SK-N-SH (cell line): ENCODE results near the gene LRP5. TPM values are rescaled to one million over a fixed set of nuclear protein-coding genes. Genes with fewer than 3 reads are reported as not detected.

Source experiments
- CTCF ChIA-PET: fragments of 300-600, 350-600 bp; formaldehyde crosslinking; extraction: SDS; loops from one replicate; lab custom pipeline; 2021; lab: Yijun Ruan, JAX
- POLR2A ChIA-PET: fragments of 350-600 bp; sonication (Branson Sonifier 250); formaldehyde crosslinking; extraction: SDS; loops from one replicate; lab custom pipeline; 2020; ENCODE audit warnings: antibody characterized with exemption, inconsistent platforms; lab: Yijun Ruan, JAX
- DNase-seq: peaks from one replicate; pipeline ENCODE4 v3.0.0; 2012
- H2AFZ ChIP-seq: fragments of 200-600 bp; sonication (generic); 2 replicates; pipeline ENCODE4 v1.8.1; 2016; ENCODE audit warnings: antibody characterized with exemption, mild to moderate bottlenecking, low read depth
- H3F3A ChIP-seq: fragments of 200-600 bp; sonication (generic); replicated peaks from 2 replicates; pipeline ENCODE3; 2016; ENCODE audit warnings: antibody characterized with exemption, mild to moderate bottlenecking; ENCODE audit not compliant: insufficient read depth
- H3K27ac ChIP-seq, 2 experiments: fragments of 200-500 bp in 1 of 2; fragments of 200-600 bp in 1 of 2; sonication (Bioruptor generic) in 1 of 2; sonication (generic), shearing (Covaris generic) in 1 of 2; 2 replicates each; pipeline versions ENCODE4 v1.5.1 to v1.6.1; 2014 to 2016; ENCODE audit warnings: low read depth in 2 of 2, inconsistent platforms in 1 of 2, low read length in 1 of 2, mild to moderate bottlenecking in 1 of 2, mixed read lengths in 1 of 2
- H3K27me3 ChIP-seq: fragments of 200-600 bp; sonication (generic), shearing (Covaris generic); 2 replicates; pipeline ENCODE4 v1.6.1; 2016; ENCODE audit warnings: mixed run types; ENCODE audit not compliant: insufficient read depth
- H3K36me3 ChIP-seq, 2 experiments: fragments of 200-500 bp in 1 of 2; fragments of 200-600 bp in 1 of 2; sonication (Bioruptor generic) in 1 of 2; sonication (generic) in 1 of 2; replicated peaks in 1 of 2; 2 replicates each; pipeline versions ENCODE3 to v1.5.1; 2014 to 2016; ENCODE audit warnings: low read length in 1 of 2, mild to moderate bottlenecking in 1 of 2; ENCODE audit not compliant: insufficient read depth in 2 of 2, control insufficient read depth in 1 of 2
- H3K4me1 ChIP-seq, 2 experiments: fragments of 200-500 bp in 1 of 2; fragments of 200-600 bp in 1 of 2; sonication (Bioruptor generic) in 1 of 2; sonication (generic), shearing (Covaris generic) in 1 of 2; 2 replicates each; pipeline versions ENCODE4 v1.5.1 to v1.6.1; 2014 to 2016; ENCODE audit warnings: low read depth in 1 of 2, low read length in 1 of 2, mixed run types in 1 of 2; ENCODE audit not compliant: insufficient read depth in 2 of 2, control insufficient read depth in 1 of 2
- H3K4me2 ChIP-seq: fragments of 200-600 bp; sonication (generic), shearing (Covaris generic); 2 replicates; pipeline ENCODE4 v1.6.1; 2017; ENCODE audit warnings: mixed run types
- H3K4me3 ChIP-seq, 2 experiments: fragments of 200-500 bp in 1 of 2; fragments of 200-600 bp in 1 of 2; sonication (Bioruptor generic) in 1 of 2; sonication (generic), shearing (Covaris generic) in 1 of 2; 2 replicates each; pipeline versions ENCODE4 v1.5.1 to v1.8.1; 2014 to 2016; ENCODE audit warnings: low read depth in 2 of 2, inconsistent platforms in 1 of 2, low read length in 1 of 2, mild to moderate bottlenecking in 1 of 2, mixed read lengths in 1 of 2, moderate library complexity in 1 of 2
- H3K79me2 ChIP-seq: fragments of 200-600 bp; sonication (generic); 2 replicates; pipeline ENCODE4 v1.8.1; 2017; ENCODE audit warnings: mild to moderate bottlenecking; ENCODE audit not compliant: insufficient read depth
- H3K9ac ChIP-seq: fragments of 200-600 bp; sonication (generic); 2 replicates; pipeline ENCODE4 v1.6.1; 2017; ENCODE audit warnings: mixed run types
- H3K9me2 ChIP-seq: fragments of 200-600 bp; sonication (generic); 2 replicates; pipeline ENCODE4 v1.6.1; 2017; ENCODE audit warnings: mixed run types
- H3K9me3 ChIP-seq: fragments of 200-600 bp; sonication (generic); 2 replicates; pipeline ENCODE4 v1.6.1; 2017; ENCODE audit warnings: mixed run types, mild to moderate bottlenecking, moderate library complexity
- H4K20me1 ChIP-seq: fragments of 200-600 bp; sonication (generic); 2 replicates; pipeline ENCODE4 v1.6.1; 2017; ENCODE audit warnings: mild to moderate bottlenecking, mixed run types; ENCODE audit not compliant: insufficient read depth
- EP300 ChIP-seq, 2 experiments: IDR thresholded peaks; 2 replicates each; pipeline versions ENCODE4 v1.4.0 to v1.6.1; 2012; ENCODE audit warnings: borderline replicate concordance in 1 of 2, low read depth in 1 of 2, low read length in 1 of 2
- FOSL2 ChIP-seq: IDR thresholded peaks from 2 replicates; pipeline ENCODE4 v1.4.0; 2012; ENCODE audit warnings: low read depth, mild to moderate bottlenecking, moderate library complexity, borderline replicate concordance
- FOXM1 ChIP-seq: IDR thresholded peaks from 2 replicates; pipeline ENCODE4 v1.4.0; 2012; ENCODE audit warnings: low read depth, mild to moderate bottlenecking
- GABPA ChIP-seq: IDR thresholded peaks from 2 replicates; pipeline ENCODE4 v1.4.0; 2012; ENCODE audit warnings: low read depth, mild to moderate bottlenecking
- MEF2A ChIP-seq: IDR thresholded peaks from 2 replicates; pipeline ENCODE4 v1.4.0; 2012; ENCODE audit warnings: low read depth, borderline replicate concordance
- MXI1 ChIP-seq: IDR thresholded peaks from 2 replicates; pipeline ENCODE4 v1.6.1; 2012; ENCODE audit warnings: mild to moderate bottlenecking, low read depth, low read length, improper control_type of control experiment
- NRF1 ChIP-seq: IDR thresholded peaks from 2 replicates; pipeline ENCODE4 v1.6.1; 2012; ENCODE audit warnings: low read depth, mild to moderate bottlenecking, low read length
- RAD21 ChIP-seq: IDR thresholded peaks from 2 replicates; pipeline ENCODE4 v1.6.1; 2012; ENCODE audit warnings: mild to moderate bottlenecking, low read length
- RXRA ChIP-seq: IDR thresholded peaks from 2 replicates; pipeline ENCODE4 v1.4.0; 2012; ENCODE audit warnings: low read depth, mild to moderate bottlenecking, borderline replicate concordance
- SIN3A ChIP-seq: IDR thresholded peaks from 2 replicates; pipeline ENCODE4 v1.6.1; 2012; ENCODE audit warnings: low read depth, mild to moderate bottlenecking, low read length, moderate library complexity, borderline replicate concordance
- TAF1 ChIP-seq: IDR thresholded peaks from 2 replicates; pipeline ENCODE4 v1.6.1; 2012; ENCODE audit warnings: low read depth, mild to moderate bottlenecking, low read length, moderate library complexity, borderline replicate concordance
- WGBS: methylation state at CpG from one replicate; pipeline ENCODE4 v1.1.6; 2017; ENCODE audit warnings: low lambda C conversion rate; 5-methylcytosine and 5-hydroxymethylcytosine counted together
- polyA plus RNA-seq, 3 experiments: library from polyadenylated mRNA; depleted of rRNA; stranded (reverse); fragments of >200 nt; gene quantifications; 2 replicates each; pipeline ENCODE4 v1.2.3, GENCODE V29; 2012
- TF ChIP-seq, protein P1 (sequence below): IDR thresholded peaks from 2 replicates; pipeline ENCODE4 v1.4.0; 2012; ENCODE audit warnings: low read depth, borderline replicate concordance

The LRP5 gene
- polyA plus RNA-seq, 1 of the 3 experiments (the other 2 are of a cell fraction): 15.0 TPM

DNA sequence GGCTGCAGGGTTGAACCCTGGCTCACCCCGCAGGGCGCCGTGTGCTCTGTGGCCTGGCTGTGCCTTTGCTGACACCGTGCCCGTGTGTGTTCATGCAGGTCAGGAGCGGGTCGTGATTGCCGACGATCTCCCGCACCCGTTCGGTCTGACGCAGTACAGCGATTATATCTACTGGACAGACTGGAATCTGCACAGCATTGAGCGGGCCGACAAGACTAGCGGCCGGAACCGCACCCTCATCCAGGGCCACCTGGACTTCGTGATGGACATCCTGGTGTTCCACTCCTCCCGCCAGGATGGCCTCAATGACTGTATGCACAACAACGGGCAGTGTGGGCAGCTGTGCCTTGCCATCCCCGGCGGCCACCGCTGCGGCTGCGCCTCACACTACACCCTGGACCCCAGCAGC lies 101.2 kb downstream of the LRP5 start:
- no peak for TF ChIP-seq FOXM1
- TF ChIP-seq NRF1: no peak
- no peak for TF ChIP-seq TAF1
- no peak for TF ChIP-seq GABPA
- no peak for TF ChIP-seq MXI1
- TF ChIP-seq RAD21: no peak
- no peak for TF ChIP-seq SIN3A
- TF ChIP-seq MEF2A: no peak
- TF ChIP-seq FOSL2: no peak
- TF ChIP-seq, protein P1, sequence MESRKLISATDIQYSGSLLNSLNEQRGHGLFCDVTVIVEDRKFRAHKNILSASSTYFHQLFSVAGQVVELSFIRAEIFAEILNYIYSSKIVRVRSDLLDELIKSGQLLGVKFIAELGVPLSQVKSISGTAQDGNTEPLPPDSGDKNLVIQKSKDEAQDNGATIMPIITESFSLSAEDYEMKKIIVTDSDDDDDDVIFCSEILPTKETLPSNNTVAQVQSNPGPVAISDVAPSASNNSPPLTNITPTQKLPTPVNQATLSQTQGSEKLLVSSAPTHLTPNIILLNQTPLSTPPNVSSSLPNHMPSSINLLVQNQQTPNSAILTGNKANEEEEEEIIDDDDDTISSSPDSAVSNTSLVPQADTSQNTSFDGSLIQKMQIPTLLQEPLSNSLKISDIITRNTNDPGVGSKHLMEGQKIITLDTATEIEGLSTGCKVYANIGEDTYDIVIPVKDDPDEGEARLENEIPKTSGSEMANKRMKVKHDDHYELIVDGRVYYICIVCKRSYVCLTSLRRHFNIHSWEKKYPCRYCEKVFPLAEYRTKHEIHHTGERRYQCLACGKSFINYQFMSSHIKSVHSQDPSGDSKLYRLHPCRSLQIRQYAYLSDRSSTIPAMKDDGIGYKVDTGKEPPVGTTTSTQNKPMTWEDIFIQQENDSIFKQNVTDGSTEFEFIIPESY: no peak
- no peak for TF ChIP-seq EP300 (IDR thresholded peaks at IDR 0.05; ENCODE audit: borderline replicate concordance in 1 of 2, low read depth in 1 of 2, low read length in 1 of 2)
- H3K27me3 ChIP-seq: no peaks in the 10 kb centered on the region
- peaks cover 6 to 53% of the 10 kb centered on the region in 2 experiments for H3K36me3 ChIP-seq
- no peak overlapping the region for H3K4me2 ChIP-seq
- H4K20me1 ChIP-seq: no peaks in the 10 kb centered on the region
- no peaks in the 10 kb centered on the region for H3K79me2 ChIP-seq
- no peaks in the 10 kb centered on the region for H3K9me3 ChIP-seq
- POLR2A ChIA-PET: no interaction called here
- WGBS: 92% methylated on average over 17 of the region's 27 CpGs
- no peak overlapping the region for H2AFZ ChIP-seq
- no peaks in the 10 kb centered on the region for H3F3A ChIP-seq
- no peak overlapping the region for H3K9ac ChIP-seq
- no peaks in the 10 kb centered on the region for H3K9me2 ChIP-seq
- peak overlapping the region in 1 of 2 experiments; percentile 34; a peak in 1 of 4 replicates for H3K27ac ChIP-seq
- CTCF ChIA-PET: interaction anchor here (1.0 kb wide), 1 partner anchor 30 kb away, joined by 3 read pairs; no protein-coding TSS in a partner anchor
- DNase-seq: no peak
- H3K4me1 ChIP-seq: peaks cover 0 to 12% of the 10 kb centered on the region in 2 experiments; a peak in 1 of 4 replicates
- no peak overlapping the region for H3K4me3 ChIP-seq

GRCh38 chr11:68414496-68415221 lies 102.3 kb downstream of the LRP5 start:
- Histone ChIP-seq H3K4me3 (no peak overlapping the region), H3K79me2 (no peaks in the 10 kb centered on the region), H4K20me1 (no peaks in the 10 kb centered on the region), H2AFZ (no peak overlapping the region), H3K9ac (no peak overlapping the region), H3K36me3 (peaks cover 5 to 52% of the 10 kb centered on the region in 2 experiments), H3K4me1 (peaks cover 0 to 12% of the 10 kb centered on the region in 2 experiments; a peak in 1 of 4 replicates), H3F3A (no peaks in the 10 kb centered on the region), H3K27ac (no peak overlapping the region; a peak in 1 of 4 replicates), H3K4me2 (no peak overlapping the region), H3K27me3 (no peaks in the 10 kb centered on the region), H3K9me3 (no peaks in the 10 kb centered on the region), H3K9me2 (no peaks in the 10 kb centered on the region)
- CTCF ChIA-PET: interaction anchor here (1.0 kb wide), 1 partner anchor 31 kb away, joined by 3 read pairs; no protein-coding TSS in a partner anchor
- DNase-seq: no peak
- WGBS: 94% methylated on average over 9 of the region's 19 CpGs
- no peak for TF ChIP-seq RXRA
- POLR2A ChIA-PET: no interaction called here
